Measurements from ENCODE around the gene C20orf96.

- no peak for TF ChIP-seq CTCF (optimal IDR thresholded peaks at IDR 0.05 in 1 of 3, IDR thresholded peaks at IDR 0.05 in 1 of 3, conservative IDR thresholded peaks at IDR 0.05 in 1 of 3; ENCODE audit: extremely low read depth in 1 of 3, insufficient read depth in 2 of 3, low read length in 3 of 3)
- TF ChIP-seq EZH2 (IDR thresholded peaks at IDR 0.05; ENCODE audit: low read length), result no peak
These were observed 16.7 kb downstream of the C20orf96 start for GRCh38 chr20:273884-274283.
